H9 (cell line): ENCODE measurements around the gene MTA3. TPM values are rescaled to one million over a fixed set of nuclear protein-coding genes. Genes with fewer than 3 reads are reported as not detected.

ENCODE experiments used
- DNase-seq: peaks from one replicate; pipeline ENCODE4 v3.0.0-alpha.2; 2017
- H2AFZ ChIP-seq: one replicate; pipeline ENCODE4 v1.6.1; 2013; ENCODE audit warnings: mild to moderate bottlenecking, low read length, control low read depth, moderate library complexity
- H2AK5ac ChIP-seq: 2 replicates; pipeline ENCODE4 v1.6.1; 2013; ENCODE audit warnings: low read length, control low read depth, mixed read lengths; ENCODE audit not compliant: insufficient read length
- H2BK120ac ChIP-seq: one replicate; pipeline ENCODE4 v1.6.1; 2013; ENCODE audit warnings: low read depth, mild to moderate bottlenecking, low read length, control low read depth, inconsistent platforms; ENCODE audit not compliant: poor library complexity, severe bottlenecking
- H2BK12ac ChIP-seq: 2 replicates; pipeline ENCODE4 v1.6.1; 2013; ENCODE audit warnings: low read length, control low read depth, mixed read lengths, low read depth; ENCODE audit not compliant: insufficient read length
- H2BK15ac ChIP-seq: 2 replicates; pipeline ENCODE4 v1.6.1; 2013; ENCODE audit warnings: low read depth, low read length, control low read depth
- H2BK20ac ChIP-seq: one replicate; pipeline ENCODE4 v1.6.1; 2013; ENCODE audit warnings: low read depth, mild to moderate bottlenecking, low read length, control low read depth, inconsistent platforms; ENCODE audit not compliant: poor library complexity, severe bottlenecking
- H2BK5ac ChIP-seq: 2 replicates; pipeline ENCODE4 v1.6.1; 2013; ENCODE audit warnings: low read length, control low read depth, mixed read lengths; ENCODE audit not compliant: insufficient read length
- H3K14ac ChIP-seq: 2 replicates; pipeline ENCODE4 v1.6.1; 2013; ENCODE audit warnings: low read length, control low read depth; ENCODE audit not compliant: insufficient read depth
- H3K18ac ChIP-seq: 2 replicates; pipeline ENCODE4 v1.6.1; 2013; ENCODE audit warnings: low read depth, mild to moderate bottlenecking, mixed read lengths, low read length, control low read depth; ENCODE audit not compliant: insufficient read length
- H3K23ac ChIP-seq: 2 replicates; pipeline ENCODE4 v1.6.1; 2013; ENCODE audit warnings: low read length, control low read depth, mixed read lengths, low read depth; ENCODE audit not compliant: insufficient read length
- H3K23me2 ChIP-seq: 2 replicates; pipeline ENCODE4 v1.6.1; 2013; ENCODE audit warnings: low read depth, mild to moderate bottlenecking, mixed read lengths, low read length, control low read depth; ENCODE audit not compliant: insufficient read length, poor library complexity, severe bottlenecking
- H3K27ac ChIP-seq: 2 replicates; pipeline ENCODE4 v1.5.1; 2013; ENCODE audit warnings: low read length, control low read depth, mixed read lengths, low read depth; ENCODE audit not compliant: insufficient read length
- H3K27me3 ChIP-seq: 2 replicates; pipeline ENCODE4 v1.6.1; 2013; ENCODE audit warnings: low read length, control low read depth, inconsistent platforms; ENCODE audit not compliant: insufficient read depth
- H3K4ac ChIP-seq: 2 replicates; pipeline ENCODE4 v1.6.1; 2013; ENCODE audit warnings: low read depth, mild to moderate bottlenecking, control low read depth, inconsistent platforms, low read length, moderate library complexity
- H3K4me1 ChIP-seq: 2 replicates; pipeline ENCODE4 v1.6.1; 2013; ENCODE audit warnings: low read length, control low read depth, inconsistent platforms; ENCODE audit not compliant: insufficient read depth
- H3K4me2 ChIP-seq: 2 replicates; pipeline ENCODE4 v1.6.1; 2013; ENCODE audit warnings: low read length, control low read depth, mixed read lengths; ENCODE audit not compliant: insufficient read length, insufficient read depth
- H3K56ac ChIP-seq: 2 replicates; pipeline ENCODE4 v1.6.1; 2013; ENCODE audit warnings: low read depth, mild to moderate bottlenecking, mixed read lengths, low read length, control low read depth; ENCODE audit not compliant: insufficient read length
- H3K79me1 ChIP-seq: 2 replicates; pipeline ENCODE4 v1.6.1; 2013; ENCODE audit warnings: low read depth, mild to moderate bottlenecking, moderate library complexity, low read length, control low read depth, inconsistent platforms; ENCODE audit not compliant: insufficient read depth, poor library complexity, severe bottlenecking
- H3K79me2 ChIP-seq: 2 replicates; pipeline ENCODE4 v1.6.1; 2013; ENCODE audit warnings: low read length, control low read depth, inconsistent platforms; ENCODE audit not compliant: insufficient read depth
- H3K9ac ChIP-seq: 2 replicates; pipeline ENCODE4 v1.6.1; 2013; ENCODE audit warnings: low read length, control low read depth, mixed read lengths; ENCODE audit not compliant: insufficient read length; ENCODE audit errors: extremely low read depth
- H3K9me3 ChIP-seq: one replicate; pipeline ENCODE4 v1.6.1; 2013; ENCODE audit warnings: low read depth, low read length, inconsistent platforms; ENCODE audit not compliant: control insufficient read depth
- H3T11ph ChIP-seq: one replicate; pipeline ENCODE4 v1.6.1; 2013; ENCODE audit warnings: mild to moderate bottlenecking, low read length, control low read depth, inconsistent platforms
- H4K20me1 ChIP-seq: one replicate; pipeline ENCODE4 v1.6.1; 2013; ENCODE audit not compliant: control insufficient read depth, insufficient read length, insufficient read depth
- H4K5ac ChIP-seq: 2 replicates; pipeline ENCODE4 v1.6.1; 2013; ENCODE audit warnings: low read depth, mild to moderate bottlenecking, mixed read lengths, low read length, control low read depth; ENCODE audit not compliant: insufficient read length
- H4K8ac ChIP-seq: replicated peaks from 2 replicates; pipeline ENCODE4 v1.6.1; 2013; ENCODE audit warnings: low read length, control low read depth, mixed read lengths, low read depth; ENCODE audit not compliant: insufficient read length
- H4K91ac ChIP-seq: 2 replicates; pipeline ENCODE4 v1.6.1; 2013; ENCODE audit warnings: low read depth, mild to moderate bottlenecking, moderate library complexity, mixed read lengths, low read length, control low read depth; ENCODE audit not compliant: insufficient read length
- H3K27ac Mint-ChIP-seq, 3 experiments: 2 replicates in 2 of 3; 3 replicates in 1 of 3; pipeline ENCODE4 v1.8.0; 2020 to 2021; ENCODE audit warnings: mixed read lengths in 3 of 3, mild to moderate bottlenecking in 1 of 3, moderate library complexity in 1 of 3
- H3K27me3 Mint-ChIP-seq: 2 replicates; pipeline ENCODE4 v1.8.0; 2021; ENCODE audit warnings: low read depth, mild to moderate bottlenecking, moderate library complexity, mixed read lengths
- H3K36me3 Mint-ChIP-seq, 3 experiments: 2 replicates in 2 of 3; 3 replicates in 1 of 3; pipeline ENCODE4 v1.8.0; 2020 to 2021; ENCODE audit warnings: low read depth in 3 of 3, mixed read lengths in 3 of 3; ENCODE audit not compliant: insufficient read depth in 1 of 3
- H3K4me1 Mint-ChIP-seq, 2 experiments: 2 replicates each; pipeline ENCODE4 v1.8.0; 2020; ENCODE audit warnings: mixed read lengths in 2 of 2
- H3K4me3 Mint-ChIP-seq, 2 experiments: 2 replicates in 1 of 2; 3 replicates in 1 of 2; pipeline ENCODE4 v1.8.0; 2020 to 2021; ENCODE audit warnings: mild to moderate bottlenecking in 2 of 2, mixed read lengths in 2 of 2, moderate library complexity in 1 of 2
- H3K9me3 Mint-ChIP-seq, 2 experiments: 2 replicates in 1 of 2; 3 replicates in 1 of 2; pipeline ENCODE4 v1.8.0; 2020; ENCODE audit warnings: mild to moderate bottlenecking in 2 of 2, mixed read lengths in 2 of 2, moderate library complexity in 1 of 2
- WGBS: extraction: QIAGEN DNeasy Blood & Tissue Kit; methylation state at CpG from one replicate; pipeline ENCODE4 v1.1.7; 2013; ENCODE audit warnings: missing lambda C conversion rate, low lambda C conversion rate, mixed read lengths; ENCODE audit not compliant: insufficient read length; ENCODE audit errors: extremely low coverage; 5-methylcytosine and 5-hydroxymethylcytosine counted together
- total RNA-seq: library from RNA; stranded (reverse); gene quantifications from 2 replicates; pipeline ENCODE4 v1.2.1, GENCODE V29; 2021
- TF ChIP-seq, protein P1 (sequence below): fragments of 200-600 bp; sonication (generic); conservative IDR thresholded peaks from 3 replicates; pipeline ENCODE4 v1.8.0; 2021; ENCODE audit warnings: antibody characterized with exemption, mild to moderate bottlenecking

MTA3 gene
- total RNA-seq, 1 experiment from 2014 or later = 253 TPM

DNA sequence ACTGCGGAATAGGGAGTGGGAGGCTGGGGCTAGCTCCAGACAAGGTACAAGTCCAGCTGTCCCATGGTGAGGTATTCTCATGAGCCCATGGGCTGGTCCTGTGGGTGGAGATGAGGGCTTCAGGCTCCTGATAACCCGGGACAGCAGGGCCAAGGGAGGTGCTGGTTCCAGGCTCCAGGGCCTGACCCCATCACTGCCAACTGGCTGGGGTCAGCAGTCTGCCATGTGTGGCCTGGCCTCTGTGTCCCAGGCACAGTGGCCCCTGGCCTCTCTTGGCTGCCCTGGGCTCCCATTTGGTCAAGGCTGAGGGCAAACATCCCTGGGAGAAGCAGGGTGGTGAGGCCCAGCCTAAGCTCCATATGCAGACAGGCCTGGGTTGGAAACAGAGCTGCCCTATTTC is 196.5 kb downstream of the MTA3 start:
- no peak overlapping the region for H4K91ac ChIP-seq
- no peak overlapping the region for H3K4ac ChIP-seq
- H2AFZ ChIP-seq = no peak overlapping the region
- H3K27me3 Mint-ChIP-seq = no peaks in the 10 kb centered on the region
- no peak overlapping the region for H3T11ph ChIP-seq
- H3K9me3 ChIP-seq = no peaks in the 10 kb centered on the region
- H2BK15ac ChIP-seq = no peak overlapping the region
- H3K9ac ChIP-seq = no peak overlapping the region
- no peaks in the 10 kb centered on the region for H3K27me3 ChIP-seq
- TF ChIP-seq, protein P1, sequence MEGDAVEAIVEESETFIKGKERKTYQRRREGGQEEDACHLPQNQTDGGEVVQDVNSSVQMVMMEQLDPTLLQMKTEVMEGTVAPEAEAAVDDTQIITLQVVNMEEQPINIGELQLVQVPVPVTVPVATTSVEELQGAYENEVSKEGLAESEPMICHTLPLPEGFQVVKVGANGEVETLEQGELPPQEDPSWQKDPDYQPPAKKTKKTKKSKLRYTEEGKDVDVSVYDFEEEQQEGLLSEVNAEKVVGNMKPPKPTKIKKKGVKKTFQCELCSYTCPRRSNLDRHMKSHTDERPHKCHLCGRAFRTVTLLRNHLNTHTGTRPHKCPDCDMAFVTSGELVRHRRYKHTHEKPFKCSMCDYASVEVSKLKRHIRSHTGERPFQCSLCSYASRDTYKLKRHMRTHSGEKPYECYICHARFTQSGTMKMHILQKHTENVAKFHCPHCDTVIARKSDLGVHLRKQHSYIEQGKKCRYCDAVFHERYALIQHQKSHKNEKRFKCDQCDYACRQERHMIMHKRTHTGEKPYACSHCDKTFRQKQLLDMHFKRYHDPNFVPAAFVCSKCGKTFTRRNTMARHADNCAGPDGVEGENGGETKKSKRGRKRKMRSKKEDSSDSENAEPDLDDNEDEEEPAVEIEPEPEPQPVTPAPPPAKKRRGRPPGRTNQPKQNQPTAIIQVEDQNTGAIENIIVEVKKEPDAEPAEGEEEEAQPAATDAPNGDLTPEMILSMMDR = no peak
- WGBS = no CpG with 5 or more reads among the region's 2 CpGs
- H2AK5ac ChIP-seq = no peak overlapping the region
- no peak overlapping the region for H3K56ac ChIP-seq
- H3K18ac ChIP-seq = no peak overlapping the region
- no peaks in the 10 kb centered on the region for H4K20me1 ChIP-seq
- H3K27ac Mint-ChIP-seq = no peak overlapping the region; a peak in 2 of 7 replicates
- no peak for DNase-seq
- H3K23ac ChIP-seq = no peak overlapping the region
- peaks cover 4 to 9% (median 5%) of the 10 kb centered on the region in 3 experiments; a peak in 6 of 7 replicates for H3K36me3 Mint-ChIP-seq
- H3K4me2 ChIP-seq = no peak overlapping the region
- H3K27ac ChIP-seq = no peak overlapping the region
- H3K4me1 Mint-ChIP-seq = peaks cover 10 to 30% of the 10 kb centered on the region in 2 experiments
- H3K14ac ChIP-seq = no peak overlapping the region; the same call in 1 of the 2 replicates
- H3K4me1 ChIP-seq = no peaks in the 10 kb centered on the region
- H2BK120ac ChIP-seq = no peak overlapping the region
- no peaks in the 10 kb centered on the region for H3K79me2 ChIP-seq
- H2BK20ac ChIP-seq = no peak overlapping the region
- H4K5ac ChIP-seq = no peak overlapping the region
- no peaks in the 10 kb centered on the region for H3K9me3 Mint-ChIP-seq
- no peak overlapping the region for H3K4me3 Mint-ChIP-seq
- H2BK5ac ChIP-seq = no peak overlapping the region
- H2BK12ac ChIP-seq = no peak overlapping the region
- H3K23me2 ChIP-seq = no peaks in the 10 kb centered on the region
- no peak overlapping the region for H4K8ac ChIP-seq
- H3K79me1 ChIP-seq = no peaks in the 10 kb centered on the region
